Mammary epithelial cell (primary cell): ENCODE data around the gene IL20RB.

ENCODE experiments used
- CTCF ChIP-seq, 2 donors: IDR thresholded peaks in 1 of 2; conservative IDR thresholded peaks in 1 of 2; 2 replicates each; pipeline ENCODE4 v1.5.1; 2011 to 2012; ENCODE audit warnings: inconsistent platforms in 2 of 2, low read length in 2 of 2, mild to moderate bottlenecking in 2 of 2, control low read depth in 1 of 2, low read depth in 1 of 2; ENCODE audit not compliant: insufficient read depth in 1 of 2; ENCODE audit errors: extremely low read depth in 1 of 2
- EZH2 ChIP-seq: IDR thresholded peaks from 2 replicates; pipeline ENCODE4 v1.6.1; 2012; ENCODE audit warnings: low read length, inconsistent platforms, borderline replicate concordance

DNA sequence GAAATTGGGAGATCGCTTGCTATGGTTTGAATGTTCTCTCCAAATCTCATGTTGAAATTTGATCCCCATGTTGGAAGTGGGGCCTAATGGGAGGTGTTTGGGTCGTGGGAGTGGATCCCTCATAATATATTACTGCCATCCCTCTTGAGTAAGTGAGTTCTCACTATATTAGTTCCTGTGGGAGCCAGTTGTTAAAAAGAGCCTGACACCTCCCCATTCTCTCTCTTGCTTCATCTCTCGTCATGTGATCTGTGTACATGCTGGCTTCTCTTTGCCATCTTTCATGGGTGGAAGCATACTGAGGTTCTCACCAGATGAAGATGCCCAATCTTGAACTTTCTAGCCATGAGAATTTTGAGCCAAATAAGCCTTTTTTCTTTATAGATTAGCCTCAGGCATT lies 43.0 kb upstream of the IL20RB start:
- no peak for TF ChIP-seq EZH2
- TF ChIP-seq CTCF (conservative IDR thresholded peaks at IDR 0.05 in 1 of 2, IDR thresholded peaks at IDR 0.05 in 1 of 2; ENCODE audit: extremely low read depth in 1 of 2, insufficient read depth in 1 of 2, low read depth in 1 of 2, low read length in 2 of 2) = no peak
